Measurements from ENCODE around the gene SNAP91. TPM values are rescaled to one million over a fixed set of nuclear protein-coding genes. Genes with fewer than 3 reads are reported as not detected.

The SNAP91 gene
- total RNA-seq, 1 experiment from 2014 or later = not detected

Other genes starting within 250 kb of the SNAP91 start
- gene PRSS35, start 196.6 kb downstream of the SNAP91 start, total RNA-seq (2014; rRNA removed; shearing (Covaris generic)) = 0.07 TPM in 1 of 2 replicates, not detected in the other
- gene RIPPLY2, start 144.3 kb upstream of the SNAP91 start, total RNA-seq (2014; rRNA removed; shearing (Covaris generic)) = not detected in 2 replicates
- gene CYB5R4, start 150.6 kb upstream of the SNAP91 start, total RNA-seq (2014; rRNA removed; shearing (Covaris generic)) = 6.6 and 7.5 TPM in 2 replicates

All from G401 (cell line).